GM18508 (cell line): Measurements from ENCODE around the gene ZNF727.
"Not testable (repeated sequence)": the region's sequence is repeated elsewhere in the genome, so short reads cannot be mapped to it uniquely, and the experiment has no call there.

Experiments used
- ATAC-seq: cut with Tn5 transposase; IDR thresholded peaks from one replicate; pipeline ENCODE4 v1.9.1; 2021; ENCODE audit warnings: moderate number of reproducible peaks; ENCODE audit not compliant: insufficient read depth, unreplicated experiment

ZNF727 gene

GRCh38 chr7:64045301-64046040, at the start of gene ZNF727:
ZNF727 (plus strand) TSS chr7:64045434; CDS start chr7:64045622, 188 bp downstream.
- no peak for ATAC-seq

GRCh38 chr7:63998549-63998948, 46.7 kb upstream of the ZNF727 start, which contains the start of gene ZNF722:
ZNF722 (plus strand) TSS chr7:63998849; CDS start chr7:63998962, 113 bp downstream.
- ATAC-seq, result no peak

DNA sequence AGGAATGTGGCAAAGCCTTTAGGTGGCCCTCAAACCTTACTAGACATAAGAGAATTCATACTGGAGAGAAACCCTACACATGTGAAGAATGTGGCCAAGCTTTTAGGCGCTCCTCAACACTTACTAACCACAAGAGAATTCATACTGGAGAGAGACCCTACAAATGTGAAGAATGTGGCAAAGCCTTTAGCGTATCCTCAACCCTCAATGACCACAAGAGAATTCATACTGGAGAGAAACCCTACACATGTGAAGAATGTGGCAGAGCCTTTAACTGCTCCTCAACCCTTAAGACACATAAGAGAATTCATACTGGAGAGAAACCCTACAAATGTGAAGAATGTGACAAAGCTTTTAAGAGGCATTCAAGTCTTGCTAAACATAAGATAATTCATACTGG, 29.7 kb upstream of the ZNF727 start:
- not testable (repeated sequence) for ATAC-seq

- ATAC-seq, result no peak
Measured at GRCh38 chr7:64035388-64035787, 9.8 kb upstream of the ZNF727 start.

- no peak for ATAC-seq
Measured at GRCh38 chr7:64037095-64037494, 8.1 kb upstream of the ZNF727 start.

- no peak for ATAC-seq
Measured at GRCh38 chr7:64046041-64046389, 781 bp downstream of the ZNF727 start.

DNA sequence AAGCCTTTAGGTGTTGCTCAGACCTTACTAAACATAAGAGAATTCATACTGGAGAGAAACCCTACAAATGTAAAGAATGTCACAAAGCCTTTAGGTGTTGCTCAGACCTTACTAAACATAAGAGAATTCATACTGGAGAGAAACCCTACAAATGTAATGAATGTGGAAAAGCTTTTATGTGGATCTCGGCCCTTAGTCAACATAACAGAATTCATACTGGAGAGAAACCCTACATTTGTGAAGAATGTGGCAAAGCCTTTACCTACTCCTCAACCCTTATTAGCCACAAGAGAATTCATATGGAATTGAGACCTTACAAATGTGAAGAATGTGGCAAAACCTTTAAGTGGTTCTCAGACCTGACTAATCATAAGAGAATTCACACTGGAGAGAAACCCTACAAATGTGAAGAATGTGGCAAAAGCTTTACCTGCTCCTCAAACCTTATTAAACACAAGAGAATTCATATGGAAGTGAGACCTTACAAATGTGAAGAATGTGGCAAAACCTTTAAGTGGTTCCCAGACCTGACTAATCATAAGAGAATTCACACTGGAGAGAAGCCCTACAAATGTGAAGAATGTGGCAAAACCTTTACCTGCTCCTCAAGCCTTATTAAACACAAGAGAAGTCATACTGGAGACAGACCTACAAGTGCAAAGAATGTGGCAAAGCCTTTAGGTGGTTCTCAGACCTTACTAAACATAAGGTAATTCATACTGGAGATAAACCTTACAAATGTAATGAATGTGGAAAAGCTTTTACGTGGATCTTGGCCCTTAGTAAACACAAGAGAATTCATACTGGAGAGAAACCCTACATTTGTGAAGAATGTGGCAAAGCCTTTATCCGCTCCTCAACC, 32.8 kb downstream of the ZNF727 start:
- not testable (repeated sequence) for ATAC-seq

DNA sequence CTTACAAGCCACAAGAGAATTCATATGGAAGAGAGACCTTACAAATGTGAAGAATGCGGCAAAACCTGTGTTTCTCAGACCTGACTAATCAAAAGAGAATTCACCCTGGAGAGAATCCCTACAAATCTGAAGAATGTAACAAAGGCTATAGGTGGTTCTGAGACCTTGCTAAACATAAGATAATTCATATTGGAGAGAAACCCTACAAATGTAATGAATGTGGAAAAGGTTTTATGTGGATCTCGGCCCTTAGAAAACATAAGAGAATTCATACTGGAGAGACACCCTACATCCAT, 33.4 kb downstream of the ZNF727 start:
- no peak for ATAC-seq

GRCh38 chr7:64087501-64087900, 42.3 kb downstream of the ZNF727 start:
- no peak for ATAC-seq

DNA sequence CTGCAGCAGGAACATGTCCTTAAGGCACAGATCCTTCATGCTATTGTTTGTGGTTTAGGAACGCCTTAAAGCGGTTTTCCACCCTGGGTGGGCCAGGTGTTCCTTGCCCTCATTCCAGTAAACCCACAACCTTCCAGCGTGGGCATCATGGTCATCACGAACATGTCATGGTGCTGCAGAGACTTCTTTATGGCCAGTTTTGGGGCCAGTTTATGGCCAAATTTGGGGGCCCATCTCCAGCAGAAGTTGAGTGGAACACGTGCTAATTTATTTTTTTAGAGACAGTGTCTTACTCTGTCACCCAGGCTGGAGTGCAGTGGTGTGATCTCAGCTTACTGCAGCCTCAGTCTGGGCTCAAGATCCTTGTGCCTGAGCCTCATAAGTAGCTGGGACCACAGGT, 43.6 kb downstream of the ZNF727 start:
- not testable (repeated sequence) for ATAC-seq
